HL-60/S4 treated with retinoic acid at 250 ng/mL for 4 days and 3 days (cell line): ENCODE data around the gene ACRV1.

Experiments
- in situ Hi-C: fragments of 300-500 bp; cut with MboI; formaldehyde crosslinking; loops from 2 replicates; pipeline ENCODE4 v1.7.0; 2022; ENCODE audit warnings: low sequenced_read_pairs

The ACRV1 gene

GRCh38 chr11:125662689-125663088 lies 18.0 kb downstream of the ACRV1 start:
- in situ Hi-C loops = no loop called here

DNA sequence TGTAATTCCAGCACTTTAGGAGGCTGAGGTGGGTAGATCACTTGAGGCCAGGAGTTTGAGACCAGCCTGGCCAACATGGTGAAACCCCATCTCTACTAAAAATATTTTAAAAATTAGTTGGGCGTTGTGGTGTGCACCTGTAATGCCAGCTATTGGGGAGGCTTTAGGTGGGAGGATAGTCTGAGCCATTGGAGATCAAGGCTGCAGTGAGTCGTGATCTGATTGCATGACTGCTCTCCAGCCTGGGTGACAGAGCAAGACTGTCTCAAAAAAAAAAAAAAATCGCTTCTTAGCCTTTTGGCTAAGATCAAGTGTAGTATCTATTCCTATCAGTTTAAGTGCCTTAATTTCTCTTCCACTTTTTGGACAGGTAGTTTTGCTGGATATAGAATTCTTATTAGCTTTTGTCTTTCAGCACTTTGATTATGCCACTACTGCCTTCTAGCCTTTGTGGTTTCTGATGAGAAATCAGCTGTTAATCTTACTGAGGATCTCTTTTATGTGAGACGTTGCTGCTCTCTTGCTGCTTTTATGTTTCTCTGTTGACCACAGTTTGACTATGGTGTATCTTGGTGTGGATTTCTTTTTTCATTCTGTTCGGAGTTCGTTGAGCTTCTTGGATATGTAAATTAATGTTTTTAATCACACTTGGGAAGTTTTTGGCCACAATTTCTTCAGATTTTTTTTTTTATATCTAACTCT lies 31.0 kb downstream of the ACRV1 start:
- in situ Hi-C loops = no loop called here

DNA sequence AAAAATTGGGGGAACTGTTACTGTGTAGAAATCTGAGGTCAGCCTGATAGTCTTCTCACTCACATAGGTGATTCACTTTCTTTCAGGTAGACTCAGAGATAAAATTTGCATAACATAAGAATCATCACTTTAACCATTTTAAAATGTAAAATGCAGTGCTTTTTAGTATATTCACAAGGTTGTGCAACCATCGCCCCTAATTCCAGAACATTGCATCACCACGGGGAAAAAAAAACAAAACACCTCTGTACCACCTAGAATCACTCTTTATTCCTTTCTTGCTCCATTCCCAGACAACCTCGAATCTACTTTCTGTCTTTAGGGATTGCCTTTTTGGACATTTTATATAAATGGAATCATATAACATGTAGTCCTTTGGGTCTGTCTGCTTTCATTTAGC lies 34.8 kb downstream of the ACRV1 start:
- in situ Hi-C loops = no loop called here

- in situ Hi-C loops = no loop called here
These were observed 42.3 kb downstream of the ACRV1 start for GRCh38 chr11:125638315-125638714.

DNA sequence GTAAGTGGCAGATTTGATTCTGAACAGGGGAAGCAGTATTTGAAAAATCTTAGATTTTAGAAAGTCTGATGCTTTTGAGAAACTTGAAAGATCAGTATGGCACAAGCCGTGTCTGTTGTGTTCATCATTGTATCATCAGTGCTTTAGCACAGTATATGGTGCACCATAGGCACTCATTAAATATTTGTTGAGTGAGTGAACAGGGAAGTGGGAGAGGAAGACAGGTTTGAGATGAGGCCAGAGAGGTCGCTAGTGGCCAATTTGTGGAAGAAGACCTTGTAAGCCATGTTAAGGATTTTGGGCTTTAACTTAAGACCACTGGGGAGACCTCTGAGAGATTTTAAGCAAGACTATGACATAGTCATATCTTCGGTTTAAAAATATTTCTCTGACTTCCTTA lies 42.8 kb downstream of the ACRV1 start:
- in situ Hi-C loops = no loop called here

- in situ Hi-C loops = no loop called here
These were observed 53.3 kb downstream of the ACRV1 start for GRCh38 chr11:125627236-125627910.

DNA sequence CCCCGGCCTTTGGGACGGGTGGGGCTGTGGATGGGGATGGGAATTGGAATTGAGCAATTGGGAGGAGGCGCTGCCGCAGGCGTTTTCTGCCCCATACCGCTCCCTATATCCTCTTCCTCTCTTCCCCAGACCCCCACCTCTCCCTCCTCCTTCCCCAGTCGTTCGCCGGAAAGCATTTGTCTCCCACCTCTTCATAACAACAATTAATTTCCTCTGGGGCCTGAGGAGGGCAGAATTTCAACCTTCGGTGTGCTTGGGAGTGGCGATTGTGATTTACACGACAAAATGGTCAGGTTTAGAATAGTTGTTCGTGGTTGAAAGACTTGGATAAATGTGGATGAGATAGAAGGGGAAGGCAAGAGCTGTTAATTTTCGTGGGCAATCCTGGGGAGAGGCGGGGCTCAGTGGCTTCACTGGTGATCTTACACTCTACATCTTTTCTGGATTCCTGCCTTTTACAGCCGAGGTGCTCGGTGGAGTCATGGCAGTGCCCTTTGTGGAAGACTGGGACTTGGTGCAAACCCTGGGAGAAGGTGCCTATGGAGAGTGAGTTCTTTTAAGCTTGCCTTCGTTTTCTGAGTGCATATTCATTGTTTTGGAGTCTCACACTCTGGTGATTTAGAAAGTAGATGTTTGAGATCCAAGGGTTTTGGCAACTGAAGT lies 54.2 kb downstream of the ACRV1 start:
- in situ Hi-C loops = no loop called here

- in situ Hi-C loops = no loop called here
These were observed 54.9 kb downstream of the ACRV1 start for GRCh38 chr11:125625630-125626287.

DNA sequence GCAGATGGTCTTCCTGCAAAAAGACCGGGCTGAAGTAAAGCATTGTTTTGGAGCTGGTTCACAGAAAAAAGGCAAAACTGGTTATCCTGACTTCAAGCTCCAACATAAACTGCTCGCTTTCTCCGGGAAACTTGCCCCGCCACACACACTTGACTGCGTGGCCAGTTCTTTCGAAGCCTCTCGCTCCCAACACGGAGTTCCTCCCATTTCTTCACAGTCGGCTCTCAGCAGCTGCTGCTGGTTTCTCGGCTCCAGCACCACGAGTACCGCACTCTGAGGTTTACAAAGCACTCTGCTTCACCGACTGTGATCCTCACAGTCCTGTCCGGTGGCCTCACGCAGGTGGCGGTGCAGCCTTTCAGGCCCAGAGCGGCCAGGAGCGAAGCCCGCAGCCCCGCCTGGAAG lies 55.4 kb downstream of the ACRV1 start:
- in situ Hi-C loops = no loop called here

- in situ Hi-C loops = no loop called here
These were observed 55.9 kb downstream of the ACRV1 start, which contains the start of gene CHEK1 for GRCh38 chr11:125624756-125625213. Gene CHEK1, plus strand, starts transcription at chr11:125625163. Its CDS starts 1,606 bp downstream, at chr11:125626769.

GRCh38 chr11:125623064-125623463 lies 57.6 kb downstream of the ACRV1 start:
- in situ Hi-C loops = no loop called here

GRCh38 chr11:125621995-125622394 lies 58.7 kb downstream of the ACRV1 start:
- in situ Hi-C loops = no loop called here
